Measurements from ENCODE around the gene EMX1. TPM values are rescaled to one million over a fixed set of nuclear protein-coding genes. Genes with fewer than 3 reads are reported as not detected.

Gene EMX1
- total and polyA plus RNA-seq, 2 of the 13 experiments (the other 11 are each of a cell fraction or from before 2014, with no cell fraction given): 0.62 to 4.9 TPM

GRCh38 chr2:72887032-72887739 lies 30.1 kb upstream of the EMX1 start, which contains the start of gene SPR (continued):
- TF ChIP-seq ZUFSP (CRISPR knock-in tag; IDR thresholded peaks at IDR 0.05; ENCODE audit: borderline replicate concordance) (no peak), NCOR1 (IDR thresholded peaks at IDR 0.05; ENCODE audit: borderline replicate concordance, low read length) (peak; percentile 8; the same call in 1 of the 2 replicates), MED1 (CRISPR knock-in tag; IDR thresholded peaks at IDR 0.05) (peak; percentile 14), ZBTB39 (CRISPR knock-in tag; IDR thresholded peaks at IDR 0.05) (0 out of 2 replicates have a peak, but pooled peaks have one; percentile 40), ZNF792 (CRISPR knock-in tag; IDR thresholded peaks at IDR 0.05) (peak; percentile 16; the same call in 1 of the 2 replicates), KLF9 (CRISPR knock-in tag; IDR thresholded peaks at IDR 0.05; ENCODE audit: low read depth) (no peak), NONO (IDR thresholded peaks at IDR 0.05) (no peak), NONO (CRISPR knock-in tag; conservative IDR thresholded peaks at IDR 0.05) (peak; percentile 92), THYN1 (CRISPR knock-in tag; IDR thresholded peaks at IDR 0.05; ENCODE audit: borderline replicate concordance, low read depth) (no peak; the same call in 1 of the 2 replicates), TEAD2 (CRISPR knock-in tag; IDR thresholded peaks at IDR 0.05) (peak; percentile 60; the same call in 1 of the 2 replicates), E2F2 (CRISPR knock-in tag; IDR thresholded peaks at IDR 0.05; ENCODE audit: borderline replicate concordance) (0 out of 2 replicates have a peak, but pooled peaks have one; percentile 59), TCF12 (IDR thresholded peaks at IDR 0.05) (no peak), TCF12 (CRISPR knock-in tag; IDR thresholded peaks at IDR 0.05) (peak; percentile 63), BCL6 (CRISPR knock-in tag; IDR thresholded peaks at IDR 0.05) (no peak; the same call in 1 of the 2 replicates), ZNF543 (CRISPR knock-in tag; IDR thresholded peaks at IDR 0.05) (peak; percentile 96), PBX2 (CRISPR knock-in tag; IDR thresholded peaks at IDR 0.05) (no peak), PAF1 (CRISPR knock-in tag; IDR thresholded peaks at IDR 0.05) (no peak), ZNF121 (CRISPR knock-in tag; IDR thresholded peaks at IDR 0.05) (no peak), KDM5B (CRISPR knock-in tag; IDR thresholded peaks at IDR 0.05; ENCODE audit: borderline replicate concordance) (peak; percentile 12; the same call in 1 of the 2 replicates), MAF1 (CRISPR knock-in tag; IDR thresholded peaks at IDR 0.05; ENCODE audit: borderline replicate concordance) (no peak), U2AF1 (optimal IDR thresholded peaks at IDR 0.05; ENCODE audit: low read depth, low read length) (no peak), SRSF1 (optimal IDR thresholded peaks at IDR 0.05; ENCODE audit: low read depth, low read length) (no peak), HOXA9 (CRISPR knock-in tag; IDR thresholded peaks at IDR 0.05; ENCODE audit: borderline replicate concordance) (peak; percentile 90), ZNF772 (CRISPR knock-in tag; IDR thresholded peaks at IDR 0.05) (peak; percentile 57; the same call in 1 of the 2 replicates), SRSF4 (IDR thresholded peaks at IDR 0.05; ENCODE audit: low read depth, low read length, poor library complexity, severe bottlenecking) (no peak)

All from HepG2 (cell line).